ENCODE measurements around the gene CCDC188. TPM values are rescaled to one million over a fixed set of nuclear protein-coding genes. Genes with fewer than 3 reads are reported as not detected.
A peak's percentile ranks its signal among the peaks of the same experiment; 100 is the strongest.

CCDC188 gene
- total and polyA plus RNA-seq, 9 of the 15 experiments (the other 6 are each of a cell fraction or from before 2014, with no cell fraction given): not detected

GRCh38 chr22:20131859-20132685, 18.8 kb downstream of the CCDC188 start (continued):
- TF ChIP-seq, protein P1, sequence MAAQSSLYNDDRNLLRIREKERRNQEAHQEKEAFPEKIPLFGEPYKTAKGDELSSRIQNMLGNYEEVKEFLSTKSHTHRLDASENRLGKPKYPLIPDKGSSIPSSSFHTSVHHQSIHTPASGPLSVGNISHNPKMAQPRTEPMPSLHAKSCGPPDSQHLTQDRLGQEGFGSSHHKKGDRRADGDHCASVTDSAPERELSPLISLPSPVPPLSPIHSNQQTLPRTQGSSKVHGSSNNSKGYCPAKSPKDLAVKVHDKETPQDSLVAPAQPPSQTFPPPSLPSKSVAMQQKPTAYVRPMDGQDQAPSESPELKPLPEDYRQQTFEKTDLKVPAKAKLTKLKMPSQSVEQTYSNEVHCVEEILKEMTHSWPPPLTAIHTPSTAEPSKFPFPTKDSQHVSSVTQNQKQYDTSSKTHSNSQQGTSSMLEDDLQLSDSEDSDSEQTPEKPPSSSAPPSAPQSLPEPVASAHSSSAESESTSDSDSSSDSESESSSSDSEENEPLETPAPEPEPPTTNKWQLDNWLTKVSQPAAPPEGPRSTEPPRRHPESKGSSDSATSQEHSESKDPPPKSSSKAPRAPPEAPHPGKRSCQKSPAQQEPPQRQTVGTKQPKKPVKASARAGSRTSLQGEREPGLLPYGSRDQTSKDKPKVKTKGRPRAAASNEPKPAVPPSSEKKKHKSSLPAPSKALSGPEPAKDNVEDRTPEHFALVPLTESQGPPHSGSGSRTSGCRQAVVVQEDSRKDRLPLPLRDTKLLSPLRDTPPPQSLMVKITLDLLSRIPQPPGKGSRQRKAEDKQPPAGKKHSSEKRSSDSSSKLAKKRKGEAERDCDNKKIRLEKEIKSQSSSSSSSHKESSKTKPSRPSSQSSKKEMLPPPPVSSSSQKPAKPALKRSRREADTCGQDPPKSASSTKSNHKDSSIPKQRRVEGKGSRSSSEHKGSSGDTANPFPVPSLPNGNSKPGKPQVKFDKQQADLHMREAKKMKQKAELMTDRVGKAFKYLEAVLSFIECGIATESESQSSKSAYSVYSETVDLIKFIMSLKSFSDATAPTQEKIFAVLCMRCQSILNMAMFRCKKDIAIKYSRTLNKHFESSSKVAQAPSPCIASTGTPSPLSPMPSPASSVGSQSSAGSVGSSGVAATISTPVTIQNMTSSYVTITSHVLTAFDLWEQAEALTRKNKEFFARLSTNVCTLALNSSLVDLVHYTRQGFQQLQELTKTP (IDR thresholded peaks at IDR 0.05; ENCODE audit: low read depth in 1 of 2, partially characterized antibody in 2 of 2): no peak
- TF ChIP-seq RBFOX2 (IDR thresholded peaks at IDR 0.05; ENCODE audit: low read depth, low read length) (peak; percentile 65; the same call in 1 of the 2 replicates), NFE2 (IDR thresholded peaks at IDR 0.05; ENCODE audit: low read depth) (no peak), STAG1 (CRISPR knock-in tag; IDR thresholded peaks at IDR 0.05; ENCODE audit: borderline replicate concordance) (no peak), GTF2E2 (tag; IDR thresholded peaks at IDR 0.05) (no peak), SRSF3 (IDR thresholded peaks at IDR 0.05; ENCODE audit: insufficient read depth, low read length) (no peak), SAP30 (IDR thresholded peaks at IDR 0.05; ENCODE audit: borderline replicate concordance, insufficient read depth, low read depth, low read length, poor library complexity, severe bottlenecking) (peak; percentile 87), ZNF830 (CRISPR knock-in tag; IDR thresholded peaks at IDR 0.05) (no peak), TRIM24 (IDR thresholded peaks at IDR 0.05) (no peak), ZNF140 (CRISPR knock-in tag; IDR thresholded peaks at IDR 0.05) (no peak), ZNF24 (IDR thresholded peaks at IDR 0.05) (no peak), CC2D1A (IDR thresholded peaks at IDR 0.05) (no peak), NKRF (IDR thresholded peaks at IDR 0.05; ENCODE audit: borderline replicate concordance) (peak; percentile 66), SP1 (CRISPR knock-in tag; IDR thresholded peaks at IDR 0.05) (no peak), TAF1 (IDR thresholded peaks at IDR 0.05; ENCODE audit: control insufficient read depth, extremely low read depth, insufficient read depth, low read length, severe bottlenecking) (no peak), CGGBP1 (CRISPR knock-in tag; IDR thresholded peaks at IDR 0.05) (no peak), BRF2 (IDR thresholded peaks at IDR 0.05; ENCODE audit: borderline replicate concordance, insufficient read depth, insufficient read length) (no peak)
- TF ChIP-seq, protein P2, sequence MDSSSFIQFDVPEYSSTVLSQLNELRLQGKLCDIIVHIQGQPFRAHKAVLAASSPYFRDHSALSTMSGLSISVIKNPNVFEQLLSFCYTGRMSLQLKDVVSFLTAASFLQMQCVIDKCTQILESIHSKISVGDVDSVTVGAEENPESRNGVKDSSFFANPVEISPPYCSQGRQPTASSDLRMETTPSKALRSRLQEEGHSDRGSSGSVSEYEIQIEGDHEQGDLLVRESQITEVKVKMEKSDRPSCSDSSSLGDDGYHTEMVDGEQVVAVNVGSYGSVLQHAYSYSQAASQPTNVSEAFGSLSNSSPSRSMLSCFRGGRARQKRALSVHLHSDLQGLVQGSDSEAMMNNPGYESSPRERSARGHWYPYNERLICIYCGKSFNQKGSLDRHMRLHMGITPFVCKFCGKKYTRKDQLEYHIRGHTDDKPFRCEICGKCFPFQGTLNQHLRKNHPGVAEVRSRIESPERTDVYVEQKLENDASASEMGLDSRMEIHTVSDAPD (CRISPR knock-in tag; IDR thresholded peaks at IDR 0.05): no peak
